GM21576 (cell line): ENCODE results near the gene VWA8.
"Not testable (repeated sequence)": the region's sequence is repeated elsewhere in the genome, so short reads cannot be mapped to it uniquely, and the experiment has no call there.

Source experiments
- ATAC-seq: cut with Tn5 transposase; IDR thresholded peaks from one replicate; pipeline ENCODE4 v1.9.1; 2021; ENCODE audit warnings: mild to moderate bottlenecking, moderate library complexity; ENCODE audit not compliant: unreplicated experiment

VWA8 gene

DNA sequence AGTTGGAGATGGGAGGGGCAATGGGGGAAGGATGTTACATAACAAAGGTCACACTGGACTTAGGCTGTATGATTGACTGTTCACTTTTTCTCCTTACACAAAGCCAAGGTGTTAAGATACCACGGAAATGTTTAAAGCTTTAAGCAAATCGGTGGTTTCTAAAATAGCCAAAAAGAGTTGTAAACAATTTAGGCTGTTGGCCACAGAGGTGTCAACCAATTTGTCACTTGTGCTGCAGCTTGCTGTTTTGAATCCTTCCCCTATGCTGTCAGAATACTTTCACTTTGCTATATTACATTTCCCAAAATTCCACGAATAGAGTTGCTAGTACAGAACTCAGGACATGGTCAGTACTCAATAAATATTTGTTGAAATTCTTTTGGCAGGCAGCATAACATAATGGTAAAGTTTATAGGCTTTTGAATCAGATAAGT is 149.3 kb downstream of the VWA8 start:
- peak; percentile 68 for ATAC-seq

DNA sequence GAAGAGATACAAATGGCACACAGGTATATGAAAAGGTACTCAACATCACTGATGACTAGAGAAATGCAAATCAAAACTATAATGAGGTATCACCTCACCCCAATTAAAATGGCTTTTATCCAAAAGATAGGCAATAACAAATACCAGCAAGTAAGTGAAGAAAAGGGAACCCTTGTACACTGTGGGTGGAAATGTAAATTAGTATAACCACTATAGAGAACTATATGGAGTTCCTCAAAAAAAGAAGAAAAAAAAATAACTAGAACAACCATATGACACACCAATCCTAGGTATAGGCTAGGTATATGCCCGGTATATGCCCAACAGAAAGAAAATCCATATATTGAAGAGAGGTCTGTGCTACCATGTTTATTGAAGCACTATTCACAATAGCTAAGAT is 150.9 kb downstream of the VWA8 start:
- ATAC-seq = no peak

DNA sequence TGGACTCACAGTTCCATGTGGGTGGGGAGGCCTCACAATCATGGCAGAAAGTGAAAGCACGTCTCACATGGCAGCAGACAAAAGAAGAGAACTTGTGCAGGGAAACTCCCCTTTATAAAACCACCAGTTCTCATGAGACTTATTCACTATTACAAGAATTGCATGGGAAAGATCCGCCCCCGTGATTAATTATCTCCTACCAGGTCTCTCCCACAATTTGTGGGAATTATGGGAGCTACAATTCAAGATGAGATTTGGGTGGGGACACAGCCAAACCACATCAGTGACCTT is 157.5 kb downstream of the VWA8 start:
- not testable (repeated sequence) for ATAC-seq

DNA sequence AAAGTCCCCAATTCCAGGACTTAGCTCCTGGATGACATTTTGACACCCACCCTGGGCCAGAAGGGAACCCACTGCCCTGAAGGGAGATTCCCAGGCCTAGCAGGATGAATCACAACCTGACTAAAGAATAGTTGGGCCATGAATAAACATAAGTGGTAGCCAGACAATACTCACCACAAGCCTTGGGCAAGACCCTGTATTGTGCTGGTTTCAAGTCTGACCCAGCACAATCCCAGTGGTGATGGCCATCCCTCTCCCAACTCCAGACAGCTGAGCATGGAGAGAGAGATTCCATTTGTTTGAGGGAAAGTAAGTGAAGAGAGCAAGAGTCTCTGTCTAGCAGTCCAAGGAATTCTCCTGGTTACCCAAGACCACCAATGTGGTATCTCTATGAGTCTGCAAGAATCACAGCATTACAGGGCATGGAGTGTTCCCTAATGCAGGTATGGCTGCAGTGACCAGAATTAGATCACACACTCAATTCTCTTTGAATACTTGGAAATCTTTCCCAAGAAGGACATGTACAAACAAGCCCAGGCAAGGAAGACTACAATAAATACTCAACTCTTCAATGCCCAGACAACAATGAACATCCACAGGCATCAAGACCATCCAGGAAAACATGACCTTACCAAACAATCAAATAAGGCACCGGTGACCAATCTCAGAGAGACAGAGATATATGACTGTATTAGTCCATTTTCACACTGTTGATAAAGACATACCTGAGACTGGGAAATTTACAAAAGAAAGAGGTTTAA is 158.0 kb downstream of the VWA8 start:
- ATAC-seq = no peak

DNA sequence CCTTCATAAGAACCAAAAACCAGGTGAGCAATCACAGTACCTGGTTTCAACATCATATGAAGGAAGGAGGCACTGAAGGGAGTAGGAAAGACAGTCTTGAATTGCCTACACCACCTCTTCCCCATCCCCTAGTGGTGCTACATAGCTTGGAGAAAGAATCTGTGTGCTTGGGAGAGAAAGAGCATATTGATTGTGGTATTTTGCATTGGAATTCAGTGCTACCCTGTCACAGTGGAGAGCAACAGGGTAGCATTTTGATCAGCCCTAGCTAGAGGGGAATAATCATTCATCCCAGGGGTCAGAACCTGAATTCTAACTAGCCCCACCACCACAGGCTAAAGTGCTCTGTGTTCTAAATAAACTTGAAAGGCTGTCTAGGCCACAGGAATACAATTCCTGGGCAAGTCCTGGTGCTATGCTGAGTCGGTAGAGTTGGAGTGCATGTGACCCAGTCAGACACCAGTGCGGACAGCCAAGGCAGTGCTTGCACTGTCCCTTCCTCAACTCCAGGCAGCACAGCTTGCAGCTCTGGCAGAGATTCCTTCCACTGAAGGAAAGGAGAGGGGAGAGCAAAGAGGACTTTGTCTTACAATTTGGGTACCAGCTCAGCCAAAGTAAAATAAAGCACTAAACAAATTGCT is 158.7 kb downstream of the VWA8 start:
- no peak for ATAC-seq

DNA sequence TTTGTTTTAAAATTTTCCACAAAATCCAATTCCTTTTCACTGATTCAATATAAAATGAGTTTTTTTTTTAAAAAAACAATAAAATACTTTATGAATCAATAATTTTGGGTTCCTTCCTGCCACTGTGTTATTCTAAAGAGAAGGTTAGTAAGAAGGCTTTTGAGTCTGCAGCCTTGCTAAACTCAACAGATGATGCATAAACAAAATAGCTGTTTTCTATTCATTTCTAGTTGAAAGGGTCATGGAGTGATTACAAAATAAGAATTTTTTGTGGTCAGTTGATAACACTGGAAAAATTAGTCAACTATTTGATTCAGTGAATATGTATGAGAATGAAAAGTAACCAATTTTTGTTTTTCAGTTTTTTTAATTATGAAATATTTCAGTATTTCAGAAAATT is 169.9 kb downstream of the VWA8 start:
- ATAC-seq = no peak

DNA sequence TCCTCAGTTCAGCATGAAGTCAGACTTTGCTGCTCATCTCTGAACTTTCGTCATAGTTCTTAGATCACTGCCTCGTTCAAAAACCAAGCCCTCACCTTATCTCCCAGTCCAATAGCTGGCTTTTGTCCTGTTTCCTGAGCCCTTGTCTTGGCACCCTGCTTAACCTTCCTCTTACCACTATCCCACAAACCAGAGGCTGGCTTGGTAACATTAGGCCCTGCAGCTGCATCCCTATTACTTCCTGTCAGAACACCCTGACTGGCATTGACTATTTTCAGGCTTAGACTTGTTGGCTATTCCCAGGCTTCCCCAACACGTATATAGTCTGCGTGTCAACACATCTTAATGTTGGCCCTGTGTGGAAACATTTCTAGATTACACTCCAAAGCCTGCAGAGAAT is 172.4 kb downstream of the VWA8 start:
- ATAC-seq = no peak

DNA sequence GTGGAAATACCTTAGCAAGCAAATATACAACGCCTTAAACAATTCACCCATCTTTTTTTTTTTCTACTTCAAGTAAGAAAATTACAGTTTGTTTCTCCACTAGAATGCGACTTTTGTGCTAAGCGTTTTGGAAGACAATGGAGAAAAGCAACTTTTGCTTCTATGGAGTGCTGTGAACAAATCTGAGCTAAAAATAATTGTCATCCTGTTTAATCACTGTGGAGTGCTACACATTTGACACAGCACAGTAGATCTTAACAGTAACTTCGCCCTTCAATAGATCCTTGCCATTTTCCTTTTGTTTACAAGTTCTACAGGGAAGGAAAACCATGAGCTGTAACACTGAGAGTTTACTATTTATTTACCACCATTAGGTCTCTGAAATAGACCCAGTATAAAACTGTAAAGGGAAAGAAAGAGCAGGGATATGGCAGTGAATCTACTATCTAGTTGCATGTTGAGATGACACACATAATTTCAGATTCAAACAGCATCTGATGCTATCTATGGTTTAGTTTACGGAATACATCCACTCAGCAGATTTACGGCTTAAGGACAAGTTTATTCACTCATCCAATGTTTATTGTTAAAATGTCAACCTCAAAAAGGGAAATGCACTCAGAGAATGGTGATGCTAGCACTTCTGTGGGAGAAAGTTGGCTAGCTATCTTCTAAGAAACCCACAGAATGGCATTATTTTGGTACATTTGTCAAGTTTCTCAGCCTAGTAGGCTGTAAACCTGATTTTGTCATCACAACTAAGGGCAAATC is 175.3 kb downstream of the VWA8 start:
- no peak for ATAC-seq

DNA sequence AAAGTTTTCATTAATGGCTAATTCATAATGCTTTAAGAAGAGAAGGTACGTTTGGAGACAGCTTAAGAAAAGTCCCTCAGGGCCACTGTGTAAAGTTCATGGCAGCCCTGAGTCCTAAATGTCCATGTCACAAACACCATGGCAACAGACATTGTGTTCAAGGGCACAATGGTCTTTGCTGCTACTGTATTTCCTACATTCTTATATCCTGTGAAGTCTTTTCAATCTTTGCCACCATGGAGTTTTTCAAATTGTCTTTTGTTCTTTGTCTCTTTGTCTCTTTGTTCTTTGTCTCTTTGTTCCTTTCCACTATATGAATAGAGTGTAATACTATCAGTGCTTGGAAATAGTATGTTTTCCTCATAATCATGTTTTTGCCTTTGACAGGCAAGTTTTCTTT is 178.8 kb downstream of the VWA8 start:
- ATAC-seq = no peak

DNA sequence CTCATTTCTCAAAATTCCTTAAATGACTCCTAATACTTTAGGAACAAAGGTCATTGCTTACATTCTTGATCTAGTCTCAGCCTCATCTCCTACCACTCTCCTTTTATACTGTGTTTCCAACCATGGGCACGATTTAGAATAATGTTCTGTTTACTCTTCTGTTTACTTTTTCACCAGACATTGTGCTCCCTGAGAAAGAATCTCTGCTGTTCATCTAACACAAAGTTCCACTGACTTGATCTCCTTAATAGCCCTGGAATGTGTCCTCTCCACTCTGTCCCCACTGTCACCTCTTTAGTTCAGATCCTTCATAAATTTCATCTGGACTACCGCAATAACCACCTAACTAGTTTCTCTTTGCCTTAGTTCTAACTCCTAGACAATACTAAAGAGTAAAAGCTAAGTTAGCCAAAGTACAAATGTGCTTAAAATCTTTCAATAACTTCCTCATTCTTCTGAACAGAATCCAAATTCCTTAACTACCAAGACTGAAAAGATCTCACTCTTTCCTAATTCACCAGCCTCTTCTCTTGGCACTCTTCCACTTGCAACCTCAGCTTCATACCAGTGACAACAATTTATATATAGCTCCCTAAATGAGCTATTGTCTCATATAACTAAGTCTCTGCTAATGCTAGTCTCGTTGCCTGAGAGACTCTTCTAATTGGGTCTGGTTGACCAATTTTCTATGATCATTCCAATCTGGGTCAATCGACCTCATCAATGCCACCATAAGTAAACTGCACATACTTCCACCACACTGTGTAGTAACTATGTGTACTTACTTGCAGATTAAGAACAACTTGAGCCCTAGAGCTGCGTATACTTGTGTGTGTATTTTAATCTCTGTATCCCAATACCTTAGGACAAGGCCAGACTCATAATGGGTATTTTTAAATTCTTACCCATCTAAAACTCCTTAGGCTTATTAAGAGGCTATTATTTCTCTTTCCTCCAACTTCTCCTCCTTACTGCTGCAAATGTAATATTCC is 179.9 kb downstream of the VWA8 start:
- no peak for ATAC-seq

DNA sequence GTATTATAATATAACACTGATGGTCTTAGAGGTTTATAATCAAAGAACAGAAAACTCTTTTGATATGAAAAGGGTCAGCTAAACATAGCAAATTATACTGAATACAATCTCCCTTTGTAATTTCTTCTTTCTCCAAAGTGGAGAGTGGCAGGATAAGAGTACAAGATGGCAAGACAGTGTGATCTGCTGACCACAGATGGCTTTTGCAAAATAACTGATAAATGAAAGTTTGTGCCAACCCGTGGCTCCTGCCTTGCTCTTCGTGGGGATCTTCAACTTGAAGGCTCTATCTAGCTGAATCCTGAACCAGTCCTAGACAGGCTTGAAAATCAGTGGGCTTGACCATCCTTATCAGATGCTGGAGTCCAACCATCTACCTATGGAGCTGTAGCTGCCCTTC is 185.7 kb downstream of the VWA8 start:
- no peak for ATAC-seq

DNA sequence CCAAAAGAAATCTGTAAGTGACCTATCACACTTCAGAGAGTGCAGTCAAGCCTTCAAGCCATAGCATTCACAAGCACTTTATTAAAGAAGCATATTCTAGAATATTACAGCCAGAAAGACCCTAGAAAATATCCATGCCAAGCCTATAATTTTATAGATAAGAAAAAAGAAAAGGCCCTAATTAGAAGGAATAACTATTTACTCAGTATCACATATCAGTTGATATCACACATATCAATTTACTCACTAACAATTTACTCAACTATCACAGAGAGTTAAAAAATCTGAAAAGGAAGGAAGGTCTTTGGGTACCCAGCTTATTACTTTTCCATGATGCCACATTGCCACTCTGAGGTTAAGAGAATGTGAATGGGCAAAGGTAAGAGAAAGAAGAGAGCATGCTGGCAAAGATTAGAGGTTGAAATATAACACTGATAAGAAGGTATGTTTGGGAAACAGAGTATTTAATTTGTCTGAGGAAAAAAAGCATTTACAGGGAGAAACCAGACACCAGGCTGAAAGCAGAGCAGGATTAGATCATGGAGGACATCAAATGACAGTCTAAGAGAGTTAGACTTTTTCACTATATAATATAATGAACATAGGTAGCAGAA is 186.2 kb downstream of the VWA8 start:
- ATAC-seq = no peak

DNA sequence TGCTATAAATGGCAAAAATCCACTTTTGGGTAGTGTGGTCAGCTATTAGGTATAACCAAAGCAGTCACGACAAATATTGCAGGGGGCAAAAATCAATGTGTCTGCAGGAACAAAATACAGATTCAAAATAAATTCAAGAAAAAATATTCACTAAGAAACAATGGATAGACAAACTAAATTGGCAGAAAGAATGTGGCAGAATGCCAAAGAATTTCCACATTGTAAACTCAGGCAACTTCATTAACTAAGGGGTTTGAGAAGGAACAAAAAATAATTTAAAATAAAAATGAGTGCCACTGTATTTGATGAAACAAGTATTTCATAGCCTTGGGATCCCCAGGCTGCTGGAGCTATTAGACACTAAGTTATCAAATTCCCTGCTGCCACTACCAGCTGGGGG is 193.1 kb downstream of the VWA8 start:
- no peak for ATAC-seq

DNA sequence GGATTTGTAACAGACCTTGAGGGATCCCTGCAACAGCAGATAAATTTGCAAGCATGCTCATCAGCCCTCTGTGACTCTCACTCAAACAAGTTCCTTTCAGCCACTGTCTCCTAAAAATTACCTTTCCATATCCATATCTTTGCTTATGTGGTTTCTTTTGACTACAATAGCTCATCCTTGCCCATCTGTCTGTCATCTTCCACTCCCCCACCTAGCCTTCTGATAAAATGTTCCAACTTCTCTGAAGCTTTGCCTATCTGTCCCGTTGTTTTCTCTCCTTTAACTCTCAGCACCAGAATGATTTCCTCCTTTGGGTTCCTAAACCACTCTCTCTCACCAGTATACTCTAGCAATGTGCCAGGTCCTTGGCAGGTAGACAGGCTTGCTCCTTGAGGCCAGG is 194.5 kb downstream of the VWA8 start:
- no peak for ATAC-seq

DNA sequence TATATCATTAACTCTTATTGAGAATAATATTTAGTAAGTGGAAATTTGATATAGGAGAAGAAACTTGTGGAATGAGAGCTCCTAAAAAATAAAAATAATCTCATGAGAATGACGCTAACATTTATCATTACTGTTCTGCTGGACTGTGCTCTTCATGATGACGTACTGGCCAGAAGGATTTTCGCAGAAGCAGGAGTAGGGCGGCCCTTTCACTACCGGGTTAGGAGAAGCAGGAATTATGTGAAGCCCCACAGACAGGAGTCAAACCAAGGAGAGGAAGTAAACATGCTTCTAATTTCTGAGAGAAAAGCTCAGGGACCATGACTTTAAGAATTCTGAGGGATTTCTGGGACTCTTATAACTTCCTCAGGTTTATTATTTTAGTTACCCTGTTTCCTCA is 195.1 kb downstream of the VWA8 start:
- no peak for ATAC-seq

DNA sequence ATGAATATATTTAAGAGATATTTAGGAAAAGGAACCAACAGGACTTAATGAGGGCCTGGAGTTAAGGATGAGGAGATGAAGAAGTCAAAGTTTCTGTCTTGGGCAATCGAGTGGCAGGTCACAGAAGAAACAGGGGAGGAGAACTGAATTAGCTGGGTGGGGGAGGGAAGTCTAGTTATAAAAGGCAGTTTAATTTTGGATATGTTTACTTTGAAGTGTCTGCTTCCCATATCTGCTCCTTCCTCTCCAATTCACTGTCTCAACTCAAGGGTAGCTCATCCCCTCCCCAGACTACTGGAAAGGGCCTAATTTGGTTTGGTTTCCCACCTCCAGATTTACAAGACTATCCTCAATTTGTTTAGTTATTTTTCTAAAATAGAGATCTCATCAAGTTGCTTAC is 195.9 kb downstream of the VWA8 start:
- no peak for ATAC-seq

DNA sequence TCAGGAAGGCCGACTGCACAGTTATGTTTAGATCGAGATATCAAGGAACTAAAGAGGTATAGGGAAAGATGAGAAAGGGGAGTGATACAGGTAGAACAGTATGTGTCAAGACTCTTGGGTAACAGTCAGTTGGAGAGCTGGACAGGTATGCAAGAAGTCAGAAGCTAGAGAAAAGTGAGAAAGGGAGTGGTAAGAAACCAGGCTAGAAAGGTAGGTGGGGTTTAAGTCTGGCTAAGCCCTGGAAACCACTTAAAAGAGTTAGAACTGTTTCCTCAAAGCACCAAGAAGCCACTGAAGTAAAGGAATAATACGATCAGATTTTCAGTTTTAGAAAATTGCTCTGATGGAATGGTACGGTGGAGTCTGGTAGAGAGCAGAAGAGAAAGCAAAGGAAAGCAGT is 196.4 kb downstream of the VWA8 start:
- no peak for ATAC-seq

DNA sequence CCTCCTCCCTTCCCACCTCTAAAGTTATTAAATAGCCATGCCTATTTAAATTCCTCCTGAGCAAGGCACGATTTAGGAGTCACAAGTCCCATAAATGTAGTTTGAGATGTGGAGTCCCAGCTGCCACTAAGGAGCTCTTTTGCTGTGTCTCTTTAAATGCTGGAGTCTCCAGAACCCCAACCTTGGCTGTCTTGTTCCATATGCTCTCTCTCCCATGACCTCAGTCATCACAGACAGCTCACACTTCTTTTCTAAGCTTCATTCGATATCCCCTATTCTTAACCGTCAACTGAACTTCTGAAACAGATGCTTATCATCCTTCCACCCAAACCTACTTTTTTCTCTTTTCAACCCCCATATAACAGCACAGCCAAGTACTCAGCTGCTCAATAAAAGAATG is 197.1 kb downstream of the VWA8 start:
- ATAC-seq = no peak

DNA sequence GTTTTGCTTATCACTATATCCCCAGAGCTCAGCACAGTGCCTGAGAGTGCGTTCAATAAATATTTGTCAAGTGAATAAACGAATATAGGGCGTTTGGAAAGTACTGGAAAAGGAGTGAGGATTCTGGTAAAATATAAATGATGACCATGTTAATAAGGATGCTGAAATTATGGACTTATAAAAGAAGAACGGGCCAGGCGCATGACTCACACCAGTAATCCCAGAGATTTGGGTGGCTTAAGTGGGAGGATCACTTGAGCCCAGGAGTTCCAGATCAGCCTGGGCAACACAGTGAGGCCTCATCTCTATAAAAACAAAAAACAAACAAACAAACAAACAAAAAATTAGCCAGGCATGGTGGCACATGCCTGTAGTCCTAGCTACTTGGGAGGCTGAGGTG is 198.1 kb downstream of the VWA8 start:
- ATAC-seq = no peak

DNA sequence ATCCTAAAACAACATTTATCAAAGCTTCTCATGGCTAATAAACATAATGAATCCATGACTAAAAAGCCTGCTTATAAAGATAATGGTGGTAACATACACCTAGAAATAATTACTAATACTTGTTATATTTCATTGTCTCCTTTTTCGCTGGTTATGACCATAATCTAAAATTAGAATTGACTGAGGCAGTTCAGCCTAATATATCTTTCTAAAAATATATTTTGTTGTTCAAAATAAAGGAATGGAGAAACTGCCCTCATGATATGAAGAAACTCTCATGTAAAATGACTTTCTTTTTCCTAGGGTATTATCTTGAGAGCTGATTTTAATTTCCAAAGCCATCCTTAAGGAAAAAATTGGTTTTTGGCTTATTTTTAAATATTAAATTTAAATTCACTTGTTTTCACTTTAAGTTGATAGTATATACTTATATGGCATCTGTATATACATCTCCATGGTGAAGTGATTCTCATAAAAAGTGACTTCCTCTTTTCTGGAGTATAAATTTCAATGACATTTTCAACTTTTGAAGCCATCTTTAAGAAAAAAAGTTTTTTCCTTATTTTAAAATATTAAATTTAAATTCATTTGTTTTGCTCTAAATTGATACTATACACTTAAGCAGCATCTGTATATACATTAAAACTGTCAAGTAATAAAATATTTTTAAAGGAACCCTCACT is 204.6 kb downstream of the VWA8 start:
- no peak for ATAC-seq
